ENCODE measurements around the gene TEKTIP1. TPM values are rescaled to one million over a fixed set of nuclear protein-coding genes. Genes with fewer than 3 reads are reported as not detected.
"Not testable (repeated sequence)": the region's sequence is repeated elsewhere in the genome, so short reads cannot be mapped to it uniquely, and the experiment has no call there.

The TEKTIP1 gene
- total RNA-seq, 6 donors from 2014 or later: 1.6 to 7.3 (median 6.2) TPM; not detected in 3

DNA sequence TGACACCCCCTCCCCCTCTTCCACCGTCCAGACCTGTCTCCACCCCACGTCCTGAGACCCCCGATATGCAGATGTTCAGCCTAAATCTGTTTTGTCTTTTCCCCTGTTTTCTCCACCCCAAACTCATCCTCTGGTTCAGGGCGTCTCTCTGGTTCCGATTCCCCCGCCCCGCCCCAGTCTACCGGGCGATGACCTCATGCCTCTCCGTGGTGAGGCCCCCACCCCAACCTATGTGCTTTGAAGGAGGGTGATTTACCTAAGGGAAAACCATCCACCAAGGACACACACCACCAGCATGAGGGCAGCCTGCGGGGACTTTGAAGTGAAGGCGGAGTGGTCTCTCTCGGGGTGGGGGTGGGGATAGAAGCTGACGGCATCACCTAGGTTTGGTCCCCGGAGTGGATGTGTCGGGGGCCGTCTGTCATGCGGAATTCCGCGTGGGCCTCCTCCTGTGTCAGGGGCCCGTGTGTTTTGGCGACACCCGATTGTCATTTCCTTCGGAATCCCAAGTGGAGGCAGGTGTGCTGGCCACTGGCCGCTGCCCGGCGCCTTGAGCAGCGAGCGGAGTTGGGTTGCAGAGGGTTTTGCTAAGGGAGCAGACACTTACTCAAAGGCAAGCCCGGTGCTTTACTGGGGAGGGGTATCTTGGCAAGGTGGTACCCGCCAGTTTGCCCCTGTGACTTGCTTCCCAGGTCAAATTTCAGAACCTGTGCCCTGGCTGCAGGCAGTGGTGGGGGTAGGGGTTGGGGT, 31.4 kb upstream of the TEKTIP1 start:
- H3K9me3 ChIP-seq: no peaks in the 10 kb centered on the region
- peak overlapping the region; percentile 86 to 96 (median 88) for H3K27ac ChIP-seq
- 41 to 51% methylated on average over 27 to 28 of the region's 31 CpGs for WGBS, 2 donors
- H3K4me1 ChIP-seq: peaks cover 15 to 43% (median 19%) of the 10 kb centered on the region in 4 donors
- H3K27me3 ChIP-seq: no peaks in the 10 kb centered on the region
- H3K4me3 ChIP-seq: peak overlapping the region; percentile 86 to 100 (median 98)
- no peak for ATAC-seq (ENCODE audit: low FRiP score in 2 of 2)
- DNase-seq: peak in 1 of 2 donors; percentile 77
- TF ChIP-seq POLR2AphosphoS5 (IDR thresholded peaks at IDR 0.05) (no peak), EP300 (IDR thresholded peaks at IDR 0.05) (no peak), POLR2A (IDR thresholded peaks at IDR 0.05) (no peak)
- TF ChIP-seq, protein P1, sequence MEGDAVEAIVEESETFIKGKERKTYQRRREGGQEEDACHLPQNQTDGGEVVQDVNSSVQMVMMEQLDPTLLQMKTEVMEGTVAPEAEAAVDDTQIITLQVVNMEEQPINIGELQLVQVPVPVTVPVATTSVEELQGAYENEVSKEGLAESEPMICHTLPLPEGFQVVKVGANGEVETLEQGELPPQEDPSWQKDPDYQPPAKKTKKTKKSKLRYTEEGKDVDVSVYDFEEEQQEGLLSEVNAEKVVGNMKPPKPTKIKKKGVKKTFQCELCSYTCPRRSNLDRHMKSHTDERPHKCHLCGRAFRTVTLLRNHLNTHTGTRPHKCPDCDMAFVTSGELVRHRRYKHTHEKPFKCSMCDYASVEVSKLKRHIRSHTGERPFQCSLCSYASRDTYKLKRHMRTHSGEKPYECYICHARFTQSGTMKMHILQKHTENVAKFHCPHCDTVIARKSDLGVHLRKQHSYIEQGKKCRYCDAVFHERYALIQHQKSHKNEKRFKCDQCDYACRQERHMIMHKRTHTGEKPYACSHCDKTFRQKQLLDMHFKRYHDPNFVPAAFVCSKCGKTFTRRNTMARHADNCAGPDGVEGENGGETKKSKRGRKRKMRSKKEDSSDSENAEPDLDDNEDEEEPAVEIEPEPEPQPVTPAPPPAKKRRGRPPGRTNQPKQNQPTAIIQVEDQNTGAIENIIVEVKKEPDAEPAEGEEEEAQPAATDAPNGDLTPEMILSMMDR (IDR thresholded peaks at IDR 0.05): no peak
- peaks cover 0 to 21% (median 8%) of the 10 kb centered on the region in 4 donors for H3K36me3 ChIP-seq

- H3K27me3 ChIP-seq; H3K9me3 ChIP-seq; H3K27ac ChIP-seq; ATAC-seq (ENCODE audit: low FRiP score in 2 of 2): not testable (repeated sequence)
- peaks cover 15 to 49% (median 19%) of the 10 kb centered on the region in 4 donors for H3K4me1 ChIP-seq
- 91 to 93% methylated on average over 18 of the region's 18 CpGs for WGBS, 2 donors
- peaks cover 0 to 21% (median 8%) of the 10 kb centered on the region in 4 donors for H3K36me3 ChIP-seq
- DNase-seq: peak in 1 of 2 donors; percentile 59
- peak overlapping the region in 1 of 4 donors; percentile 86 for H3K4me3 ChIP-seq
Observed at GRCh38 chr19:3508121-3508661, 30.8 kb upstream of the TEKTIP1 start.

- H3K9me3 ChIP-seq: no peaks in the 10 kb centered on the region
- DNase-seq (peak in 1 of 2 donors; percentile 74), ATAC-seq (ENCODE audit: low FRiP score in 2 of 2) (no peak)
- peaks cover 15 to 49% (median 19%) of the 10 kb centered on the region in 4 donors for H3K4me1 ChIP-seq
- no peak overlapping the region for H3K4me3 ChIP-seq
- no peaks in the 10 kb centered on the region for H3K27me3 ChIP-seq
- peaks cover 0 to 21% (median 8%) of the 10 kb centered on the region in 4 donors for H3K36me3 ChIP-seq
- WGBS, 2 donors: 88 to 90% methylated on average over 22 to 23 of the region's 23 CpGs
- TF ChIP-seq, protein P1 (IDR thresholded peaks at IDR 0.05): no peak
- TF ChIP-seq EP300 (IDR thresholded peaks at IDR 0.05) (no peak), POLR2AphosphoS5 (IDR thresholded peaks at IDR 0.05) (no peak), POLR2A (IDR thresholded peaks at IDR 0.05) (no peak)
- H3K27ac ChIP-seq: no peak overlapping the region
Observed at GRCh38 chr19:3508771-3509535, 30.0 kb upstream of the TEKTIP1 start.

DNA sequence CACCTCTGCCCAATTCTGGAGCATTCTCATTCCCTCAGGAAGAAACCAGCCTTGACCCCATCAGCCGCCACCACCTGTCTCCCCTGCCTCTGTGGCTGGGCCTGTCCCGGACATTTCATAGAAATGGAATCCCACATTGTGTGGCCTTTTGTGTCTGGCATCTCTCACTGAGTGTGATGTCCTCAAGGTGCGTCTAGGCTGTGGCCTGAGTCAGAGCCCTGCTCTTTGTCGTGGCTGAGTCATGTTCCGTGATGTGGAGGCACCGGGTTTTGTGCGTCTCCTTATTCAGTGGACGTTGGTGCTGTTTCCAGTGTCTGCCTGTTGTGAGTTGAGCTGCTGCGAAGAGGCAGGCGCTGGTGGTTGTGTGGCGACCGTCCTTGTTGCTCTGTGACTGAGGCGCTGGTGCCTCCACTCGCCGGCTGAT, 29.4 kb upstream of the TEKTIP1 start:
- no peak for TF ChIP-seq EP300 (IDR thresholded peaks at IDR 0.05)
- no peak for TF ChIP-seq POLR2A (IDR thresholded peaks at IDR 0.05)
- TF ChIP-seq POLR2AphosphoS5 (IDR thresholded peaks at IDR 0.05): no peak
- TF ChIP-seq, protein P1 (IDR thresholded peaks at IDR 0.05): no peak
- DNase-seq (peak in 1 of 2 donors; percentile 46), ATAC-seq (ENCODE audit: low FRiP score in 2 of 2) (no peak)
- WGBS, 2 donors: 94% methylated on average over 11 to 13 of the region's 15 CpGs
- no peaks in the 10 kb centered on the region for H3K27me3 ChIP-seq
- peaks cover 15 to 48% (median 19%) of the 10 kb centered on the region in 4 donors for H3K4me1 ChIP-seq
- H3K9me3 ChIP-seq: no peaks in the 10 kb centered on the region
- H3K4me3 ChIP-seq: no peak overlapping the region
- H3K36me3 ChIP-seq: peaks cover 0 to 21% (median 8%) of the 10 kb centered on the region in 4 donors
- no peak overlapping the region for H3K27ac ChIP-seq

- DNase-seq (peak in 1 of 2 donors; percentile 66), ATAC-seq (ENCODE audit: low FRiP score in 2 of 2) (no peak)
- Histone ChIP-seq H3K9me3 (no peaks in the 10 kb centered on the region), H3K4me1 (peaks cover 11 to 37% (median 15%) of the 10 kb centered on the region in 4 donors), H3K27me3 (no peaks in the 10 kb centered on the region), H3K27ac (no peak overlapping the region), H3K36me3 (peaks cover 0 to 21% (median 8%) of the 10 kb centered on the region in 4 donors), H3K4me3 (no peak overlapping the region)
- TF ChIP-seq, protein P1 (IDR thresholded peaks at IDR 0.05): no peak
- TF ChIP-seq EP300 (IDR thresholded peaks at IDR 0.05): no peak
- no peak for TF ChIP-seq POLR2AphosphoS5 (IDR thresholded peaks at IDR 0.05)
- TF ChIP-seq POLR2A (IDR thresholded peaks at IDR 0.05): no peak
- WGBS, 2 donors: 91 to 94% methylated on average over 10 to 22 of the region's 22 CpGs
Observed at GRCh38 chr19:3510727-3511126, 28.2 kb upstream of the TEKTIP1 start.

All from upper lobe of left lung (tissue), 6 donors.